GM18517 (cell line): ENCODE measurements around the gene CSRP3.

ENCODE experiments used
- ATAC-seq: cut with Tn5 transposase; IDR thresholded peaks from one replicate; pipeline ENCODE4 v1.9.1; 2021; ENCODE audit warnings: mild to moderate bottlenecking, moderate library complexity; ENCODE audit not compliant: unreplicated experiment

Gene CSRP3

GRCh38 chr11:19134004-19134403 is 67.8 kb downstream of the CSRP3 start:
- ATAC-seq, result no peak
